ENCODE results near the gene PCSK5.

GRCh38 chr9:75962662-75963036, 72.2 kb downstream of the PCSK5 start:
- TF ChIP-seq CTCF (IDR thresholded peaks at IDR 0.05), result no peak
- no peak for TF ChIP-seq POLR2A (IDR thresholded peaks at IDR 0.05)

Data from adrenal gland (tissue), 5 donors.